Endometrium (tissue), 2 donors: Measurements from ENCODE around the gene IFI27.

Source experiments
- FAIRE-seq: peaks from 2 replicates; lab custom pipeline; 2012; peaks lifted over from hg19 to GRCh38; lab: Jason Lieb, UNC
- donor health status: control.
- donor health status: control.

Gene IFI27

GRCh38 chr14:94102768-94103482, 7.6 kb upstream of the IFI27 start:
- no peak for FAIRE-seq

GRCh38 chr14:94103554-94104150, 6.9 kb upstream of the IFI27 start:
- FAIRE-seq = no peak

- FAIRE-seq = no peak
Measured at GRCh38 chr14:94104731-94105130, 5.8 kb upstream of the IFI27 start.

GRCh38 chr14:94109915-94110250, 653 bp upstream of the IFI27 start:
- no peak for FAIRE-seq

- no peak for FAIRE-seq
Measured at GRCh38 chr14:94111276-94112095, 950 bp downstream of the IFI27 start.

GRCh38 chr14:94112513-94113063, 2.1 kb downstream of the IFI27 start:
- FAIRE-seq = no peak

GRCh38 chr14:94113073-94113472, 2.5 kb downstream of the IFI27 start:
- no peak for FAIRE-seq

- no peak for FAIRE-seq
Measured at GRCh38 chr14:94113490-94113889, 3.0 kb downstream of the IFI27 start.

- no peak for FAIRE-seq
Measured at GRCh38 chr14:94113908-94114588, 3.5 kb downstream of the IFI27 start.

- FAIRE-seq = no peak
Measured at GRCh38 chr14:94114589-94115057, 4.1 kb downstream of the IFI27 start.

- FAIRE-seq = no peak
Measured at GRCh38 chr14:94115058-94115591, 4.6 kb downstream of the IFI27 start.

GRCh38 chr14:94115631-94116030, 5.1 kb downstream of the IFI27 start:
- no peak for FAIRE-seq

- FAIRE-seq = no peak
Measured at GRCh38 chr14:94116701-94117100, 6.2 kb downstream of the IFI27 start.

GRCh38 chr14:94117856-94118255, 7.3 kb downstream of the IFI27 start:
- no peak for FAIRE-seq

- no peak for FAIRE-seq
Measured at GRCh38 chr14:94119071-94119470, 8.5 kb downstream of the IFI27 start.

GRCh38 chr14:94120667-94121340, 10.3 kb downstream of the IFI27 start:
- FAIRE-seq = no peak

- no peak for FAIRE-seq
Measured at GRCh38 chr14:94121485-94121884, 10.9 kb downstream of the IFI27 start.

- FAIRE-seq = no peak
Measured at GRCh38 chr14:94122438-94122837, 11.9 kb downstream of the IFI27 start.

GRCh38 chr14:94123296-94123695, 12.8 kb downstream of the IFI27 start:
- no peak for FAIRE-seq

- FAIRE-seq = no peak
Measured at GRCh38 chr14:94123868-94124267, 13.3 kb downstream of the IFI27 start.

GRCh38 chr14:94124582-94125377, 14.2 kb downstream of the IFI27 start:
- FAIRE-seq = no peak
